GM23338 (cell line): ENCODE measurements around the gene RPN1.

Source experiments
- CTCF ChIP-seq, 2 experiments: fragments of 200-600 bp in 1 of 2; sonication (generic) in 1 of 2; conservative IDR thresholded peaks; 2 replicates each; pipeline versions ENCODE4 v1.5.1 to v1.6.1; 2016 to 2017; ENCODE audit warnings: antibody characterized with exemption in 2 of 2, low read depth in 2 of 2, mild to moderate bottlenecking in 2 of 2, moderate library complexity in 1 of 2
- EZH2 ChIP-seq: fragments of 200-600 bp; sonication (generic); IDR thresholded peaks from one replicate; pipeline ENCODE4 v1.8.0; 2017; ENCODE audit warnings: antibody characterized with exemption, mild to moderate bottlenecking, low read depth; ENCODE audit not compliant: unreplicated experiment
- EZH2phosphoT487 ChIP-seq: fragments of 200-600 bp; sonication (generic); IDR thresholded peaks from one replicate; pipeline ENCODE4 v1.8.1; 2018; ENCODE audit warnings: antibody characterized with exemption; ENCODE audit not compliant: unreplicated experiment
- NANOG ChIP-seq: IDR thresholded peaks from 2 replicates; pipeline ENCODE4 v1.6.1; 2016; ENCODE audit warnings: antibody characterized with exemption, borderline replicate concordance
- POLR2AphosphoS5 ChIP-seq: IDR thresholded peaks from 2 replicates; pipeline ENCODE4 v1.6.1; 2016; ENCODE audit warnings: antibody characterized with exemption, low read depth
- REST ChIP-seq: IDR thresholded peaks from one replicate; pipeline ENCODE4 v1.6.1; 2018; ENCODE audit warnings: antibody characterized with exemption; ENCODE audit not compliant: unreplicated experiment
- ZNF331 ChIP-seq: fragments of 250-450 bp; sonication (Bioruptor Pico); IDR thresholded peaks from 2 replicates; pipeline ENCODE4 v1.5.0; 2020; ENCODE audit warnings: low read depth, mild to moderate bottlenecking, moderate library complexity

- no peak for TF ChIP-seq CTCF (conservative IDR thresholded peaks at IDR 0.05; ENCODE audit: low read depth in 2 of 2)
- no peak for TF ChIP-seq EZH2
- no peak for TF ChIP-seq POLR2AphosphoS5
- TF ChIP-seq EZH2phosphoT487, result no peak
- TF ChIP-seq ZNF331 (CRISPR knock-in tag), result no peak
- no peak for TF ChIP-seq REST
- TF ChIP-seq NANOG, result no peak
These were observed 72.3 kb downstream of the RPN1 start for GRCh38 chr3:128578346-128578745.
